SH-SY5Y (cell line): ENCODE measurements around the gene NAV2.

ENCODE experiments used
- GATA2 ChIP-seq: IDR thresholded peaks from 2 replicates; pipeline ENCODE4 v1.6.1; 2011; ENCODE audit warnings: mild to moderate bottlenecking, low read depth, low read length
- GATA3 ChIP-seq: IDR thresholded peaks from 2 replicates; pipeline ENCODE4 v1.6.1; 2011; ENCODE audit warnings: low read depth, mild to moderate bottlenecking, low read length, moderate library complexity

GRCh38 chr11:19800714-19801519, 88.3 kb downstream of the NAV2 start:
- TF ChIP-seq GATA2: no peak
- no peak for TF ChIP-seq GATA3
